GM18507 (cell line): Measurements from ENCODE around the gene TWIST2.

Experiments
- DNase-seq: peaks from one replicate; pipeline ENCODE4 v3.0.0; 2011; ENCODE audit warnings: low read depth; ENCODE audit not compliant: insufficient read length; ENCODE audit errors: extremely low spot score
- FAIRE-seq: peaks from 2 replicates; lab custom pipeline; 2011; peaks lifted over from hg19 to GRCh38; lab: Jason Lieb, UNC

Gene TWIST2

GRCh38 chr2:238834982-238835381, 12.9 kb upstream of the TWIST2 start:
- no peak for DNase-seq
- FAIRE-seq, result no peak

- no peak for DNase-seq
- no peak for FAIRE-seq
These were observed 12.1 kb upstream of the TWIST2 start for GRCh38 chr2:238835726-238836301.

- FAIRE-seq (no peak), DNase-seq (no peak)
These were observed 9.0 kb upstream of the TWIST2 start for GRCh38 chr2:238838786-238839327.

GRCh38 chr2:238839428-238839827, 8.5 kb upstream of the TWIST2 start:
- DNase-seq, result no peak
- FAIRE-seq, result no peak

- FAIRE-seq (no peak), DNase-seq (no peak)
These were observed 6.2 kb upstream of the TWIST2 start for GRCh38 chr2:238841542-238842164.

- FAIRE-seq (no peak), DNase-seq (no peak)
These were observed 4.4 kb upstream of the TWIST2 start for GRCh38 chr2:238843476-238843875.

- no peak for DNase-seq
- FAIRE-seq, result no peak
These were observed 2.1 kb upstream of the TWIST2 start for GRCh38 chr2:238845583-238846377.

GRCh38 chr2:238846378-238846627, 1.6 kb upstream of the TWIST2 start:
- FAIRE-seq (no peak), DNase-seq (no peak)

- no peak for FAIRE-seq
These were observed 1.1 kb upstream of the TWIST2 start for GRCh38 chr2:238846628-238847418.

GRCh38 chr2:238847419-238847801, 475 bp upstream of the TWIST2 start:
- FAIRE-seq (no peak), DNase-seq (no peak)

More at GRCh38 chr2:238846628-238847418, 1.1 kb upstream of the TWIST2 start:
- DNase-seq, result no peak

GRCh38 chr2:238848691-238848975, 748 bp downstream of the TWIST2 start:
- FAIRE-seq, result no peak
- DNase-seq, result no peak

- DNase-seq (no peak), FAIRE-seq (no peak)
These were observed 1.3 kb downstream of the TWIST2 start for GRCh38 chr2:238848976-238849853.

- FAIRE-seq (no peak), DNase-seq (no peak)
These were observed 2.2 kb downstream of the TWIST2 start for GRCh38 chr2:238850091-238850490.

- FAIRE-seq (no peak), DNase-seq (no peak)
These were observed 3.1 kb downstream of the TWIST2 start for GRCh38 chr2:238851026-238851425.

- DNase-seq, result no peak
- no peak for FAIRE-seq
These were observed 3.9 kb downstream of the TWIST2 start for GRCh38 chr2:238851761-238852160.

GRCh38 chr2:238852206-238852869, 4.5 kb downstream of the TWIST2 start:
- FAIRE-seq (no peak), DNase-seq (no peak)

GRCh38 chr2:238853218-238853617, 5.3 kb downstream of the TWIST2 start:
- FAIRE-seq (no peak), DNase-seq (no peak)

GRCh38 chr2:238853721-238854120, 5.8 kb downstream of the TWIST2 start:
- no peak for DNase-seq
- no peak for FAIRE-seq

- DNase-seq (no peak), FAIRE-seq (no peak)
These were observed 6.4 kb downstream of the TWIST2 start for GRCh38 chr2:238854246-238854645.
